Keratinocyte (primary cell): Measurements from ENCODE around the gene SREBF1. TPM values are rescaled to one million over a fixed set of nuclear protein-coding genes. Genes with fewer than 3 reads are reported as not detected.

Experiments used
- DNase-seq: peaks from one replicate; pipeline ENCODE4 v3.0.0-alpha.2; 2011; ENCODE audit warnings: low read depth, missing footprints, low spot score
- FAIRE-seq: peaks from 2 replicates; lab custom pipeline; 2011; peaks lifted over from hg19 to GRCh38; lab: Jason Lieb, UNC
- H2AFZ ChIP-seq: 2 replicates; pipeline ENCODE4 v1.6.0; 2012; ENCODE audit warnings: low read length, control low read depth, inconsistent platforms; ENCODE audit not compliant: control insufficient read depth
- H3K27ac ChIP-seq: 2 replicates; pipeline ENCODE4 v1.5.1; 2011; ENCODE audit warnings: low read length; ENCODE audit not compliant: control insufficient read depth, insufficient read depth
- H3K27me3 ChIP-seq: 3 replicates; pipeline ENCODE4 v1.6.0; 2011; ENCODE audit warnings: low read length; ENCODE audit not compliant: control insufficient read depth, insufficient read depth; ENCODE audit errors: extremely low read depth
- H3K36me3 ChIP-seq, 2 experiments: 2 replicates in 1 of 2; 3 replicates in 1 of 2; pipeline ENCODE4 v1.5.1; 2011; ENCODE audit warnings: low read length in 2 of 2, mild to moderate bottlenecking in 1 of 2; ENCODE audit not compliant: control insufficient read depth in 2 of 2, insufficient read depth in 2 of 2; ENCODE audit errors: extremely low read depth in 1 of 2
- H3K4me1 ChIP-seq: 3 replicates; pipeline ENCODE4 v1.5.1; 2011; ENCODE audit warnings: low read length; ENCODE audit not compliant: control insufficient read depth, insufficient read depth; ENCODE audit errors: extremely low read depth
- H3K4me2 ChIP-seq: 3 replicates; pipeline ENCODE4 v1.6.0; 2011; ENCODE audit warnings: low read depth, low read length; ENCODE audit not compliant: control insufficient read depth, insufficient read depth; ENCODE audit errors: extremely low read depth
- H3K4me3 ChIP-seq, 3 experiments: fragments of 200-600 bp in 1 of 3; sonication (generic) in 1 of 3; 2 replicates in 2 of 3; 3 replicates in 1 of 3; pipeline ENCODE4 v1.5.1; 2011 to 2016; ENCODE audit warnings: low read length in 3 of 3, mild to moderate bottlenecking in 3 of 3, control low read depth in 2 of 3, inconsistent platforms in 1 of 3, low read depth in 1 of 3, mixed read lengths in 1 of 3, mixed run types in 1 of 3, moderate library complexity in 1 of 3; ENCODE audit not compliant: control insufficient read depth in 2 of 3, insufficient read depth in 2 of 3; ENCODE audit errors: extremely low read depth in 1 of 3
- H3K79me2 ChIP-seq: 2 replicates; pipeline ENCODE4 v1.6.0; 2012; ENCODE audit warnings: low read length; ENCODE audit not compliant: control insufficient read depth, insufficient read depth
- H3K9ac ChIP-seq: 3 replicates; pipeline ENCODE4 v1.6.0; 2011; ENCODE audit warnings: low read length; ENCODE audit not compliant: control insufficient read depth, insufficient read depth; ENCODE audit errors: extremely low read depth
- H3K9me1 ChIP-seq: 3 replicates; pipeline ENCODE4 v1.6.0; 2011; ENCODE audit warnings: low read length; ENCODE audit not compliant: control insufficient read depth, insufficient read depth; ENCODE audit errors: extremely low read depth
- H3K9me3 ChIP-seq: 2 replicates; pipeline ENCODE4 v1.5.1; 2012; ENCODE audit warnings: low read depth, low read length; ENCODE audit not compliant: control insufficient read depth
- H4K20me1 ChIP-seq: 3 replicates; pipeline ENCODE4 v1.6.0; 2011; ENCODE audit warnings: low read length; ENCODE audit not compliant: control insufficient read depth, insufficient read depth; ENCODE audit errors: extremely low read depth
- EZH2 ChIP-seq: IDR thresholded peaks from one replicate; pipeline ENCODE4 v1.6.1; 2012; ENCODE audit warnings: inconsistent platforms, mild to moderate bottlenecking, low read length, moderate library complexity
- dilution Hi-C: fragments of 300-500 bp; cut with MboI; formaldehyde crosslinking; loops from one replicate; pipeline ENCODE4 v1.7.0; 2020; ENCODE audit warnings: low sequenced_read_pairs; ENCODE audit not compliant: extremely low pct_ligation_motif_present
- polyA plus RNA-seq, 5 experiments: library from polyadenylated mRNA; depleted of rRNA in 3 of 5; stranded (reverse) in 3 of 5; stranded (forward) in 1 of 5; unstranded in 1 of 5; fragments of >200 nt; gene quantifications; 1 replicate in 1 of 5; 2 replicates in 3 of 5; 3 replicates in 1 of 5; pipeline versions ENCODE4 v1.2.1 to v1.2.3, GENCODE V29; 2011 to 2012; ENCODE audit warnings: missing spikeins in 2 of 5, low read depth in 1 of 5, low replicate concordance in 1 of 5
- TF ChIP-seq, protein P1 (sequence below), 3 experiments: IDR thresholded peaks in 1 of 3; conservative IDR thresholded peaks in 1 of 3; optimal IDR thresholded peaks in 1 of 3; 2 replicates in 2 of 3; 3 replicates in 1 of 3; pipeline versions ENCODE3 to v1.5.1; 2011; ENCODE audit warnings: low read length in 3 of 3, mild to moderate bottlenecking in 3 of 3, moderate library complexity in 2 of 3, control low read depth in 1 of 3, inconsistent platforms in 1 of 3; ENCODE audit not compliant: insufficient read depth in 2 of 3; ENCODE audit errors: extremely low read depth in 1 of 3

SREBF1 gene
- polyA plus RNA-seq, 1 donor (not counting 4 experiments of a cell fraction or from before 2014, with no cell fraction given), result 51.7 TPM

GRCh38 chr17:17767154-17767869 is 69.5 kb downstream of the SREBF1 start:
- FAIRE-seq, result no peak
- H3K79me2 ChIP-seq, result peaks cover 52% of the 10 kb centered on the region
- H3K4me3 ChIP-seq, result no peak overlapping the region
- no peaks in the 10 kb centered on the region for H4K20me1 ChIP-seq
- H3K27ac ChIP-seq, result no peak overlapping the region
- H3K9me3 ChIP-seq, result no peaks in the 10 kb centered on the region
- no peak for DNase-seq
- H3K9ac ChIP-seq, result no peak overlapping the region
- H3K4me2 ChIP-seq, result no peak overlapping the region
- no peak for TF ChIP-seq EZH2
- TF ChIP-seq, protein P1, sequence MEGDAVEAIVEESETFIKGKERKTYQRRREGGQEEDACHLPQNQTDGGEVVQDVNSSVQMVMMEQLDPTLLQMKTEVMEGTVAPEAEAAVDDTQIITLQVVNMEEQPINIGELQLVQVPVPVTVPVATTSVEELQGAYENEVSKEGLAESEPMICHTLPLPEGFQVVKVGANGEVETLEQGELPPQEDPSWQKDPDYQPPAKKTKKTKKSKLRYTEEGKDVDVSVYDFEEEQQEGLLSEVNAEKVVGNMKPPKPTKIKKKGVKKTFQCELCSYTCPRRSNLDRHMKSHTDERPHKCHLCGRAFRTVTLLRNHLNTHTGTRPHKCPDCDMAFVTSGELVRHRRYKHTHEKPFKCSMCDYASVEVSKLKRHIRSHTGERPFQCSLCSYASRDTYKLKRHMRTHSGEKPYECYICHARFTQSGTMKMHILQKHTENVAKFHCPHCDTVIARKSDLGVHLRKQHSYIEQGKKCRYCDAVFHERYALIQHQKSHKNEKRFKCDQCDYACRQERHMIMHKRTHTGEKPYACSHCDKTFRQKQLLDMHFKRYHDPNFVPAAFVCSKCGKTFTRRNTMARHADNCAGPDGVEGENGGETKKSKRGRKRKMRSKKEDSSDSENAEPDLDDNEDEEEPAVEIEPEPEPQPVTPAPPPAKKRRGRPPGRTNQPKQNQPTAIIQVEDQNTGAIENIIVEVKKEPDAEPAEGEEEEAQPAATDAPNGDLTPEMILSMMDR (optimal IDR thresholded peaks at IDR 0.05 in 1 of 3, IDR thresholded peaks at IDR 0.05 in 1 of 3, conservative IDR thresholded peaks at IDR 0.05 in 1 of 3; ENCODE audit: extremely low read depth in 1 of 3, insufficient read depth in 2 of 3, low read length in 3 of 3), result no peak
- dilution Hi-C loops, result no loop called here
- H3K36me3 ChIP-seq, result peaks cover 0 to 6% of the 10 kb centered on the region in 2 experiments
- peaks cover 20% of the 10 kb centered on the region for H3K4me1 ChIP-seq
- H3K27me3 ChIP-seq, result no peaks in the 10 kb centered on the region
- no peak overlapping the region for H2AFZ ChIP-seq
- H3K9me1 ChIP-seq, result no peaks in the 10 kb centered on the region

DNA sequence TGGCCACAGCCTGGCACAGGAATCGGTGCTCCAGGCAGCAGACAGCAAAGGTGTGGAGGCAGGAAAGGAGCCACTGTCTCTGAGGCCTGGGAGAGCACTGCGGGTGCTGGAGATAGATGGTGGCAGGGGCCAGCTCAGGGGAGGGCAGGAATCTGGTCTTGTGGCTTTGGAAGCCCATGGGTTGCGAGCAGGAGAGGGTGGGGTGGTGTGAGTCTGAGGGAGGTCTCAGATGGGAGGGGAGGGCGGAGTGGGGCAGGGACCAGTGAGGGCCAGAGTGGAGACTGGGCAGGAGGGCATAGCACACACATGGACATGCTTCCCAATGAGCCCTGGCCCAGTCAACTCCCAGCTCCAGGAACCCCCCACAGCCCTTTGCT is 70.1 kb downstream of the SREBF1 start:
- Histone ChIP-seq H3K9me1 (no peaks in the 10 kb centered on the region), H3K79me2 (peaks cover 48% of the 10 kb centered on the region), H3K9ac (peak overlapping the region; percentile 75), H3K27me3 (no peaks in the 10 kb centered on the region), H3K36me3 (peaks cover 0 to 6% of the 10 kb centered on the region in 2 experiments), H3K4me2 (no peak overlapping the region), H2AFZ (no peak overlapping the region), H3K9me3 (no peaks in the 10 kb centered on the region), H4K20me1 (no peaks in the 10 kb centered on the region), H3K27ac (peak overlapping the region; percentile 91), H3K4me1 (peaks cover 20% of the 10 kb centered on the region), H3K4me3 (no peak overlapping the region)
- no peak for DNase-seq
- no peak for TF ChIP-seq EZH2
- TF ChIP-seq, protein P1 (optimal IDR thresholded peaks at IDR 0.05 in 1 of 3, IDR thresholded peaks at IDR 0.05 in 1 of 3, conservative IDR thresholded peaks at IDR 0.05 in 1 of 3; ENCODE audit: extremely low read depth in 1 of 3, insufficient read depth in 2 of 3, low read length in 3 of 3), result no peak
- FAIRE-seq, result no peak
- dilution Hi-C loops, result no loop called here
